ENCODE results near the gene CCND3. TPM values are rescaled to one million over a fixed set of nuclear protein-coding genes. Genes with fewer than 3 reads are reported as not detected.

CCND3 gene
- total RNA-seq, 1 experiment from 2014 or later, result 75.1 TPM

- no peak for DNase-seq
- H3K4me1 ChIP-seq (replicated peaks; ENCODE audit: insufficient read depth), result peaks cover 28% of the 10 kb centered on the region
- CTCF ChIA-PET, result no interaction called here
- TF ChIP-seq CTCF (conservative IDR thresholded peaks at IDR 0.05) (no peak), EZH2 (IDR thresholded peaks at IDR 0.05; ENCODE audit: low read depth) (no peak)
- no peaks in the 10 kb centered on the region for H3K9me3 ChIP-seq (ENCODE audit: insufficient read depth, low read depth)
- no peaks in the 10 kb centered on the region for H3K9me2 ChIP-seq (ENCODE audit: insufficient read depth)
- intact Hi-C loops (cut with micrococcal nuclease; ENCODE audit: unreplicated experiment), result no loop called here
- no peaks in the 10 kb centered on the region for H4K20me1 ChIP-seq (ENCODE audit: insufficient read depth)
- H3K4me2 ChIP-seq, result no peak overlapping the region
- H3K4me3 ChIP-seq, result no peak overlapping the region
- H2AFZ ChIP-seq, result no peak overlapping the region
- no TSS peak for BruUV-seq (replicated peaks)
- no peak overlapping the region for H3K27ac ChIP-seq
- POLR2A ChIA-PET (ENCODE audit: unreplicated experiment), result interaction anchor here (0.6 to 0.7 kb wide), 2 partner anchors 87 to 1563 kb away, joined by 4 to 12 read pairs; no protein-coding TSS in a partner anchor
- H3K36me3 ChIP-seq (ENCODE audit: low read depth), result peaks cover 11% of the 10 kb centered on the region; the same call in 1 of the 2 replicates
- H3F3A ChIP-seq (ENCODE audit: insufficient read depth, low read depth), result peaks cover 14% of the 10 kb centered on the region; the same call in 1 of the 2 replicates
- H3K79me2 ChIP-seq (ENCODE audit: low read depth), result peaks cover 26% of the 10 kb centered on the region
- H3K27me3 ChIP-seq (ENCODE audit: insufficient read depth, low read depth), result no peaks in the 10 kb centered on the region
Observed at GRCh38 chr6:41914869-41915530, 26.6 kb downstream of the CCND3 start.

GRCh38 chr6:41914343-41914742 lies 27.3 kb downstream of the CCND3 start:
- H3K36me3 ChIP-seq (ENCODE audit: low read depth), result peaks cover 11% of the 10 kb centered on the region; the same call in 1 of the 2 replicates
- no TSS peak for BruUV-seq (replicated peaks)
- no peaks in the 10 kb centered on the region for H3K27me3 ChIP-seq (ENCODE audit: insufficient read depth, low read depth)
- peaks cover 9% of the 10 kb centered on the region; the same call in 1 of the 2 replicates for H3F3A ChIP-seq (ENCODE audit: insufficient read depth, low read depth)
- peaks cover 19% of the 10 kb centered on the region for H3K79me2 ChIP-seq (ENCODE audit: low read depth)
- H3K27ac ChIP-seq, result no peak overlapping the region
- no peak overlapping the region for H3K4me3 ChIP-seq
- CTCF ChIA-PET, result no interaction called here
- POLR2A ChIA-PET (ENCODE audit: unreplicated experiment), result interaction anchor here (0.5 to 0.6 kb wide), 2 partner anchors 11 to 88 kb away, joined by 3 to 12 read pairs; no protein-coding TSS in a partner anchor
- H2AFZ ChIP-seq, result no peak overlapping the region
- H4K20me1 ChIP-seq (ENCODE audit: insufficient read depth), result no peaks in the 10 kb centered on the region
- no peak for DNase-seq
- H3K9me2 ChIP-seq (ENCODE audit: insufficient read depth), result no peaks in the 10 kb centered on the region
- no peaks in the 10 kb centered on the region for H3K9me3 ChIP-seq (ENCODE audit: insufficient read depth, low read depth)
- intact Hi-C loops (cut with micrococcal nuclease; ENCODE audit: unreplicated experiment), result no loop called here
- H3K4me2 ChIP-seq, result no peak overlapping the region
- TF ChIP-seq EZH2 (IDR thresholded peaks at IDR 0.05; ENCODE audit: low read depth) (no peak), CTCF (conservative IDR thresholded peaks at IDR 0.05) (no peak)
- H3K4me1 ChIP-seq (replicated peaks; ENCODE audit: insufficient read depth), result peaks cover 22% of the 10 kb centered on the region

- POLR2A ChIA-PET (ENCODE audit: unreplicated experiment), result interaction anchor here (0.6 kb wide), 1 partner anchor 284 kb away, joined by 3 read pairs; no protein-coding TSS in a partner anchor
- no peak overlapping the region for H3K4me3 ChIP-seq
Observed at GRCh38 chr6:41909727-41910126, 31.9 kb downstream of the CCND3 start.

More at GRCh38 chr6:41909727-41910126, 31.9 kb downstream of the CCND3 start:
- no peak for DNase-seq
- H3F3A ChIP-seq (ENCODE audit: insufficient read depth, low read depth), result no peaks in the 10 kb centered on the region
- H3K9me3 ChIP-seq (ENCODE audit: insufficient read depth, low read depth), result no peaks in the 10 kb centered on the region
- intact Hi-C loops (cut with micrococcal nuclease; ENCODE audit: unreplicated experiment), result no loop called here
- peaks cover 30% of the 10 kb centered on the region for H3K36me3 ChIP-seq (ENCODE audit: low read depth)
- H3K4me1 ChIP-seq (replicated peaks; ENCODE audit: insufficient read depth), result no peaks in the 10 kb centered on the region
- H3K79me2 ChIP-seq (ENCODE audit: low read depth), result 0 out of 2 replicates have a peak, but pooled peaks cover 2% of the 10 kb centered on the region
- TF ChIP-seq CTCF (conservative IDR thresholded peaks at IDR 0.05) (no peak), EZH2 (IDR thresholded peaks at IDR 0.05; ENCODE audit: low read depth) (no peak)
- H4K20me1 ChIP-seq (ENCODE audit: insufficient read depth), result no peaks in the 10 kb centered on the region
- CTCF ChIA-PET, result no interaction called here
- H3K4me2 ChIP-seq, result no peak overlapping the region
- BruUV-seq (replicated peaks), result no TSS peak
- no peak overlapping the region for H3K27ac ChIP-seq
- no peaks in the 10 kb centered on the region for H3K27me3 ChIP-seq (ENCODE audit: insufficient read depth, low read depth)
- no peaks in the 10 kb centered on the region for H3K9me2 ChIP-seq (ENCODE audit: insufficient read depth)
- no peak overlapping the region for H2AFZ ChIP-seq
